Measurements from ENCODE around the gene MAP7. TPM values are rescaled to one million over a fixed set of nuclear protein-coding genes. Genes with fewer than 3 reads are reported as not detected.

The MAP7 gene
- total RNA-seq, 3 donors from 2014 or later (not counting 1 experiment from before 2014, with no cell fraction given), result 0.14 to 0.68 (median 0.14) TPM

GRCh38 chr6:136552054-136552453 is 1.8 kb upstream of the MAP7 start:
- Mint-ChIP-seq H3K36me3 (no peaks in the 10 kb centered on the region), H3K4me3 (peak overlapping the region; percentile 11), H3K27ac (no peak overlapping the region), H3K27me3 (ENCODE audit: low read depth in 2 of 2) (peaks cover 15 to 24% of the 10 kb centered on the region in 2 donors), H3K9me3 (no peaks in the 10 kb centered on the region), H3K4me1 (peaks cover 0 to 6% of the 10 kb centered on the region in 2 donors)
- TF ChIP-seq CTCF (IDR thresholded peaks at IDR 0.05), result no peak
- intact Hi-C loops (cut with micrococcal nuclease), result no loop called here
- Histone ChIP-seq H3K9me3 (ENCODE audit: control insufficient read depth, insufficient read depth, low read length) (no peaks in the 10 kb centered on the region), H3K36me3 (ENCODE audit: control insufficient read depth, insufficient read depth, low read length) (peaks cover 7% of the 10 kb centered on the region), H3K27ac (ENCODE audit: low read length) (no peak overlapping the region), H3K27me3 (ENCODE audit: control insufficient read depth, insufficient read depth, low read length) (peaks cover 13% of the 10 kb centered on the region), H3K4me3 (ENCODE audit: low read length) (no peak overlapping the region), H3K4me1 (ENCODE audit: control insufficient read depth, insufficient read depth, low read length) (peaks cover 13% of the 10 kb centered on the region)
- no peak for DNase-seq
- 89% methylated on average over 4 of the region's 4 CpGs for WGBS (ENCODE audit: insufficient coverage)
- no peak for ATAC-seq

- no peaks in the 10 kb centered on the region for H3K36me3 Mint-ChIP-seq
- peak overlapping the region; percentile 66 for H3K4me3 Mint-ChIP-seq
- no peaks in the 10 kb centered on the region for H3K9me3 Mint-ChIP-seq
- H3K4me1 ChIP-seq (ENCODE audit: control insufficient read depth, insufficient read depth, low read length), result peaks cover 13% of the 10 kb centered on the region
- H3K27me3 ChIP-seq (ENCODE audit: control insufficient read depth, insufficient read depth, low read length), result peaks cover 17% of the 10 kb centered on the region
- H3K4me1 Mint-ChIP-seq, result peaks cover 0 to 6% of the 10 kb centered on the region in 2 donors
- intact Hi-C loops (cut with micrococcal nuclease), result no loop called here
- H3K36me3 ChIP-seq (ENCODE audit: control insufficient read depth, insufficient read depth, low read length), result peaks cover 2% of the 10 kb centered on the region
- TF ChIP-seq CTCF (IDR thresholded peaks at IDR 0.05), result no peak
- 72% methylated on average over 8 of the region's 8 CpGs for WGBS (ENCODE audit: insufficient coverage)
- H3K27me3 Mint-ChIP-seq (ENCODE audit: low read depth in 2 of 2), result peaks cover 22 to 34% of the 10 kb centered on the region in 2 donors
- ATAC-seq (no peak), DNase-seq (peak in 1 of 2 donors; percentile 9)
- no peaks in the 10 kb centered on the region for H3K9me3 ChIP-seq (ENCODE audit: control insufficient read depth, insufficient read depth, low read length)
- H3K27ac ChIP-seq (ENCODE audit: low read length), result no peak overlapping the region
- peak overlapping the region in 1 of 2 donors; percentile 37 for H3K27ac Mint-ChIP-seq
- H3K4me3 ChIP-seq (ENCODE audit: low read length), result no peak overlapping the region
Measured at GRCh38 chr6:136551103-136551502, 881 bp upstream of the MAP7 start.

- Mint-ChIP-seq H3K9me3 (no peaks in the 10 kb centered on the region), H3K27me3 (ENCODE audit: low read depth in 2 of 2) (peaks cover 27 to 39% of the 10 kb centered on the region in 2 donors), H3K36me3 (no peaks in the 10 kb centered on the region), H3K27ac (peak overlapping the region in 1 of 2 donors; percentile 37), H3K4me3 (peak overlapping the region; percentile 65), H3K4me1 (peaks cover 0 to 6% of the 10 kb centered on the region in 2 donors)
- under 1% methylated on average over 46 of the region's 46 CpGs for WGBS (ENCODE audit: insufficient coverage)
- Histone ChIP-seq H3K27ac (ENCODE audit: low read length) (no peak overlapping the region), H3K4me1 (ENCODE audit: control insufficient read depth, insufficient read depth, low read length) (peaks cover 13% of the 10 kb centered on the region), H3K36me3 (ENCODE audit: control insufficient read depth, insufficient read depth, low read length) (no peaks in the 10 kb centered on the region), H3K4me3 (ENCODE audit: low read length) (peak overlapping the region; percentile 37), H3K27me3 (ENCODE audit: control insufficient read depth, insufficient read depth, low read length) (peaks cover 17% of the 10 kb centered on the region), H3K9me3 (ENCODE audit: control insufficient read depth, insufficient read depth, low read length) (no peaks in the 10 kb centered on the region)
- intact Hi-C loops (cut with micrococcal nuclease), result no loop called here
- ATAC-seq (peak; percentile 74 to 78 (median 78)), DNase-seq (peak in 1 of 2 donors; percentile 31)
- TF ChIP-seq CTCF (IDR thresholded peaks at IDR 0.05), result no peak
Measured at GRCh38 chr6:136550045-136550329, 235 bp downstream of the MAP7 start.

Data from natural killer cell (primary cell).